ENCODE measurements around the gene RASD2. TPM values are rescaled to one million over a fixed set of nuclear protein-coding genes. Genes with fewer than 3 reads are reported as not detected.

The RASD2 gene
- total and polyA plus RNA-seq, 9 donors, result 0.24 to 4.4 (median 2.8) TPM

DNA sequence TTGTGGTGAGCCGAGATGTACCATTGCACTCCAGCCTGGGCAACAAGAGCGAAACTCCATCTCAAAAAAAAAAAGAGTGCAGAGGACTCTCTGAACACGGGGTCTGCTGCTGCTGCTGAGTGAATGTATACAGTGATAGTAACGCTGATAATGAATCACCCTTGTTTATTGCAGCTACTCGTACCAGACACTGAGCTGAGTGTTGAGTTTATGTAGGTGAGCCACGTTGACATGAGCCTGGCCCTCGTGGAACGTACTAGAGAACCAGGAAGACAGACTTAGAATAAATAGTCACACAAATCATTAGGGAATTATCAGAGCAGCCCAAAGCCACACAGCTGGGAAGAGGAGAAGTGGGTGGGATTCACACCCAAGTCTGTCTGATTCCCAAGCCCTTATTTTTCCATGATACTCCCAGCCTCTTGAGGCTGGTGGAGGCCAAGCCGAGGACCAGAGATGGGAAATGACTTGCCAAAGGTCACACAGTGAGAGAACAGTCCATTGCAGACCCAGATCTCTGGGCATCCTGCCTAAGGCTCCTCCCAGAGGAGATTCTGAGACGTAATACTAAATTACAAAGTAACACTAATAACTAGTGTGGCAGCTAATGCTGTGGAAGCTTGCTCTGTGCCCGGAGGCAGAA is 41.7 kb downstream of the RASD2 start:
- TF ChIP-seq EP300 (IDR thresholded peaks at IDR 0.05) (no peak), POLR2A (IDR thresholded peaks at IDR 0.05) (no peak)
- TF ChIP-seq, protein P1, sequence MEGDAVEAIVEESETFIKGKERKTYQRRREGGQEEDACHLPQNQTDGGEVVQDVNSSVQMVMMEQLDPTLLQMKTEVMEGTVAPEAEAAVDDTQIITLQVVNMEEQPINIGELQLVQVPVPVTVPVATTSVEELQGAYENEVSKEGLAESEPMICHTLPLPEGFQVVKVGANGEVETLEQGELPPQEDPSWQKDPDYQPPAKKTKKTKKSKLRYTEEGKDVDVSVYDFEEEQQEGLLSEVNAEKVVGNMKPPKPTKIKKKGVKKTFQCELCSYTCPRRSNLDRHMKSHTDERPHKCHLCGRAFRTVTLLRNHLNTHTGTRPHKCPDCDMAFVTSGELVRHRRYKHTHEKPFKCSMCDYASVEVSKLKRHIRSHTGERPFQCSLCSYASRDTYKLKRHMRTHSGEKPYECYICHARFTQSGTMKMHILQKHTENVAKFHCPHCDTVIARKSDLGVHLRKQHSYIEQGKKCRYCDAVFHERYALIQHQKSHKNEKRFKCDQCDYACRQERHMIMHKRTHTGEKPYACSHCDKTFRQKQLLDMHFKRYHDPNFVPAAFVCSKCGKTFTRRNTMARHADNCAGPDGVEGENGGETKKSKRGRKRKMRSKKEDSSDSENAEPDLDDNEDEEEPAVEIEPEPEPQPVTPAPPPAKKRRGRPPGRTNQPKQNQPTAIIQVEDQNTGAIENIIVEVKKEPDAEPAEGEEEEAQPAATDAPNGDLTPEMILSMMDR (IDR thresholded peaks at IDR 0.05), result no peak
- Histone ChIP-seq H3K4me1 (ENCODE audit: insufficient read depth) (no peaks in the 10 kb centered on the region), H3K27ac (no peak overlapping the region), H3K4me3 (no peak overlapping the region), H3K27me3 (no peaks in the 10 kb centered on the region), H3K36me3 (no peaks in the 10 kb centered on the region), H3K9me3 (no peaks in the 10 kb centered on the region)
- WGBS, 3 donors, result 69 to 77% (median 76%) methylated on average over 11 of the region's 11 CpGs
- intact Hi-C loops (cut with DNase I), result loop anchor here (2.0 to 5.0 kb wide), 3 partner anchors 150 to 160 kb away; no protein-coding TSS in a partner anchor
- no peak for DNase-seq

DNA sequence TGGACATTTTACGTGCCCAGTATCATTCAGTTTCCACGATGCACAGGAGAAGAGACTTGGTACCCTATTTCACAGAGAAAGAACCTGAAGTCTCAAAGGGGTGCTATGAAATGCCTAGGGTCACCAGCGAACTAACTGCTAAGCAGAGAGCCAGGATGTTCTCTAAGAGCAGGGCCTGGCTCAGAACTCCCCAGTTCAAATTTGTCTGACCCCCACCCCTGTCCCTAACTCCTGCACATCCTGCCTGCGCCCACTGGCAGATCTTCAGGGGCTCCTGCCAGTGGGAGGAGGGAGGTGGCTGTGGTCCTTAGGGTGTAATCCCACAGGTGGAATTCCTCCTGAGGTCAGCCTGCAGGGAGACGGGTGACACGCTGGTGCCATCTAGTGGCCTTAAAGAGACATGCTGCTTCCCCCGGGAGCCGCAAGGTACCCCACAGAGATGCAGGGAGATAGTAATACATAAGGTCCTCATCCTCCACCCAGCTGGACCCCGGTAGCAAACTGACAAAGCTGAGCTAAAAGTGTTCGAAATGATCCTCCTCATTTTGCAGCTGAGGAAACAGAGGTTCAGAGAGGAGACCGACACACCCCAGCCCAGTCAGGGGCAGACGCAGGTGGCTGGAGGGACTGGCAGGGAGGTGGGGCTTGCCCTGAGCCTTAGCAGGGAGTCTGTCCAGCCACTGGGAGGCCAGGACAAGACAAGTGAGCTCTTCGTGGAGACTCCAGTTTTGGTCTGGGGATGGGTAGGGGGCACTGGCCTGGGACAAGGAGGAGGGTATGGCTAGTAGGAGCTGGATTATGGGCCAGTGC is 42.4 kb downstream of the RASD2 start:
- H3K27me3 ChIP-seq, result no peaks in the 10 kb centered on the region
- 26 to 31% (median 30%) methylated on average over 13 of the region's 13 CpGs for WGBS, 3 donors
- H3K36me3 ChIP-seq, result no peaks in the 10 kb centered on the region
- no peaks in the 10 kb centered on the region for H3K4me1 ChIP-seq (ENCODE audit: insufficient read depth)
- intact Hi-C loops (cut with DNase I), result loop anchor here (2.0 to 5.0 kb wide), 3 partner anchors 151 to 161 kb away; no protein-coding TSS in a partner anchor
- peak; percentile 43 to 73 (median 68) for DNase-seq
- no peak overlapping the region for H3K27ac ChIP-seq
- H3K9me3 ChIP-seq, result no peaks in the 10 kb centered on the region
- TF ChIP-seq, protein P1 (IDR thresholded peaks at IDR 0.05), result peak; percentile 83 to 92 (median 88)
- no peak for TF ChIP-seq EP300 (IDR thresholded peaks at IDR 0.05)
- no peak overlapping the region for H3K4me3 ChIP-seq

DNA sequence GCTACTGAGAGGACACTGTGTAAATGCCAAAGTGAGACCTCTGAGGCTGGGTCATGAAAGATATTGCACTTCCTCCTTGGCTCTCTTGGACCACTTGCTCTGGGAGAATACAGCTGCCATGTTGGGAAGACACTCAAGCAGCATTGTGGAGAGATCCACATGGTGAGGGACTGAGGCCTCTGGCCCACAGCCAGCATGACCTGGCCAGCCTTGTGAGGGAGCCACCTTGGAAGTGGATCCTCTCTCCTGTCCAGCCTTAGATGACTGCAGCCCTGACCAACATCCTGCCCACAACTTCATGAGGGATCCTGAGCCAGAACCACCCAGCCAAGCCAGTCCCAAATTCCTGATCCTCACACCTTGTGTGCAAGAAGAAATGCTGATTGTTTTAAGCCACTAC is 46.1 kb downstream of the RASD2 start:
- Histone ChIP-seq H3K4me1 (ENCODE audit: insufficient read depth) (no peaks in the 10 kb centered on the region), H3K9me3 (no peaks in the 10 kb centered on the region), H3K27ac (no peak overlapping the region), H3K4me3 (no peak overlapping the region), H3K27me3 (no peaks in the 10 kb centered on the region), H3K36me3 (no peaks in the 10 kb centered on the region)
- no peak for DNase-seq
- intact Hi-C loops (cut with DNase I), result loop anchor here (5.0 kb wide), 2 partner anchors 234 to 239 kb away; no protein-coding TSS in a partner anchor
- TF ChIP-seq EP300 (IDR thresholded peaks at IDR 0.05) (no peak), POLR2A (IDR thresholded peaks at IDR 0.05) (no peak)
- TF ChIP-seq, protein P1 (IDR thresholded peaks at IDR 0.05), result no peak

DNA sequence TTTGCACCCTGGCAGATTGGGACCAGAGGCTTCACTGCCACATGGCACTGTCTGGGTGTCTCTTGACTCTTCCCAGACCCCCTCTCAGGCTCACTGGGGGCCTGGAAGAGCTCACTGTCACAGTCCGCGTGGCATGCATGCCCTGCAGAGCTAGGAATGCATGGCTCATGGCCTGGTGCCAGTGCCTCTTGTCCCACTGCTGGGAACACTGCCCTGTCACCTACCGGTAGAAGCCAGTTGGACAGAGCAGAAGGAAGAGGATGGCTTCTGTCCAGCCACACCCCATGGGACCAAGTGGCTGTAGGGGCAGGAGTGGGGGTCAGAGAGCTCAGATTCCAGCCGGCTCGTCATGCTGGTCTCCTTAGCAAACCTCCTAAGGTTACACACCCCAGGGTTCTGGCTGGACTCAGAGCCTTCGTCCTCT is 46.8 kb downstream of the RASD2 start:
- no peak overlapping the region for H3K27ac ChIP-seq
- H3K27me3 ChIP-seq, result no peaks in the 10 kb centered on the region
- WGBS, 3 donors, result 74 to 85% (median 85%) methylated on average over 6 of the region's 6 CpGs
- no peaks in the 10 kb centered on the region for H3K36me3 ChIP-seq
- DNase-seq, result no peak
- H3K9me3 ChIP-seq, result no peaks in the 10 kb centered on the region
- TF ChIP-seq POLR2A (IDR thresholded peaks at IDR 0.05), result no peak
- TF ChIP-seq EP300 (IDR thresholded peaks at IDR 0.05), result no peak
- H3K4me1 ChIP-seq (ENCODE audit: insufficient read depth), result peaks cover 2% of the 10 kb centered on the region
- intact Hi-C loops (cut with DNase I), result loop anchor here (5.0 kb wide), 2 partner anchors 235 to 240 kb away; no protein-coding TSS in a partner anchor
- H3K4me3 ChIP-seq, result no peak overlapping the region
